CD4-positive, CD25-positive, alpha-beta regulatory T cell (primary cell): ENCODE measurements around the gene AKIRIN2. TPM values are rescaled to one million over a fixed set of nuclear protein-coding genes. Genes with fewer than 3 reads are reported as not detected.
"Not testable (repeated sequence)": the region's sequence is repeated elsewhere in the genome, so short reads cannot be mapped to it uniquely, and the experiment has no call there.

Experiments used
- ATAC-seq, 2 donors: fragments of 150-1000 bp; cut with Tn5 transposase; one replicate each; pipeline ENCODE4 v1.10.0; 2021; ENCODE audit warnings: low read depth in 2 of 2, moderate number of reproducible peaks in 2 of 2, moderate library complexity in 1 of 2
- DNase-seq, 3 donors: peaks; one replicate each; pipeline versions ENCODE4 v3.0.0 to v3.0.0-alpha.2; 2012 to 2022; ENCODE audit warnings: mixed read lengths in 1 of 3
- H3K27ac ChIP-seq: one replicate; pipeline ENCODE4 v1.7.0; 2013; ENCODE audit warnings: mild to moderate bottlenecking, low read length; ENCODE audit not compliant: insufficient read depth, poor library complexity, severe bottlenecking
- H3K27me3 ChIP-seq: one replicate; pipeline ENCODE4 v1.7.0; 2013; ENCODE audit warnings: low read length; ENCODE audit not compliant: control insufficient read depth, insufficient read depth
- H3K36me3 ChIP-seq: one replicate; pipeline ENCODE4 v1.7.0; 2013; ENCODE audit warnings: mild to moderate bottlenecking, low read length, moderate library complexity; ENCODE audit not compliant: control insufficient read depth, insufficient read depth
- H3K4me1 ChIP-seq: 2 replicates; pipeline ENCODE4 v1.7.0; 2013; ENCODE audit warnings: mild to moderate bottlenecking, low read length; ENCODE audit not compliant: insufficient read depth, control insufficient read depth, poor library complexity, severe bottlenecking
- H3K4me3 ChIP-seq: one replicate; pipeline ENCODE4 v1.7.0; 2013; ENCODE audit warnings: low read depth, mild to moderate bottlenecking, low read length, moderate library complexity
- H3K9me3 ChIP-seq, 2 experiments: 1 replicate in 1 of 2; 2 replicates in 1 of 2; pipeline ENCODE4 v1.7.0; 2013; ENCODE audit warnings: low read length in 2 of 2, mild to moderate bottlenecking in 1 of 2, moderate library complexity in 1 of 2; ENCODE audit not compliant: control insufficient read depth in 2 of 2
- H3K27ac Mint-ChIP-seq, 3 donors: one replicate each; pipeline ENCODE4 v1.8.0; 2020 to 2022; ENCODE audit warnings: mild to moderate bottlenecking in 3 of 3, mixed read lengths in 3 of 3, moderate library complexity in 2 of 3
- H3K27me3 Mint-ChIP-seq: one replicate; pipeline ENCODE4 v1.8.0; 2022; ENCODE audit warnings: mild to moderate bottlenecking, mixed read lengths
- H3K36me3 Mint-ChIP-seq: one replicate; pipeline ENCODE4 v1.8.0; 2020; ENCODE audit warnings: mixed read lengths
- H3K4me1 Mint-ChIP-seq, 4 donors: one replicate each; pipeline ENCODE4 v1.8.0; 2020 to 2022; ENCODE audit warnings: mixed read lengths in 4 of 4, mild to moderate bottlenecking in 1 of 4
- H3K4me3 Mint-ChIP-seq, 4 donors: one replicate each; pipeline ENCODE4 v1.8.0; 2020 to 2022; ENCODE audit warnings: mild to moderate bottlenecking in 4 of 4, mixed read lengths in 4 of 4, moderate library complexity in 3 of 4
- H3K9me3 Mint-ChIP-seq, 7 donors: one replicate each; pipeline ENCODE4 v1.8.0; 2020 to 2022; ENCODE audit warnings: mixed read lengths in 7 of 7, mild to moderate bottlenecking in 3 of 7, moderate library complexity in 2 of 7
- polyA plus RNA-seq, 4 donors: library from polyadenylated mRNA; unstranded; fragments of 300-500 nt; fragmentation: Illumina TruSeq; gene quantifications; one replicate each; pipeline ENCODE4 v1.2.3, GENCODE V29; 2021
- total RNA-seq: library from RNA; stranded (reverse); gene quantifications from one replicate; pipeline ENCODE4 v1.2.3, GENCODE V29; 2022

AKIRIN2 gene
- total and polyA plus RNA-seq, 5 donors from 2014 or later: 47.7 to 119 (median 50.3) TPM

- H3K4me3 Mint-ChIP-seq: no peak overlapping the region
- H3K27me3 ChIP-seq: no peaks in the 10 kb centered on the region
- peaks cover 3 to 20% (median 12%) of the 10 kb centered on the region in 4 donors for H3K4me1 Mint-ChIP-seq
- H3K36me3 ChIP-seq: no peaks in the 10 kb centered on the region
- peak in 1 of 3 donors; percentile 44 for DNase-seq
- no peak overlapping the region for H3K4me3 ChIP-seq
- peak; percentile 26 to 28 for ATAC-seq
- peak overlapping the region in 1 of 3 donors; percentile 32 for H3K27ac Mint-ChIP-seq
- peaks cover 6% of the 10 kb centered on the region for H3K4me1 ChIP-seq
- H3K9me3 ChIP-seq: no peaks in the 10 kb centered on the region
- H3K36me3 Mint-ChIP-seq: no peaks in the 10 kb centered on the region
- H3K27me3 Mint-ChIP-seq: no peaks in the 10 kb centered on the region
- H3K9me3 Mint-ChIP-seq: peaks cover 0 to 4% (median 0%) of the 10 kb centered on the region in 7 donors
- no peak overlapping the region for H3K27ac ChIP-seq
These were observed 12.2 kb upstream of the AKIRIN2 start for GRCh38 chr6:87714093-87714842.

- H3K36me3 ChIP-seq, H3K9me3 ChIP-seq, H3K27ac ChIP-seq, H3K4me3 Mint-ChIP-seq, DNase-seq, H3K27me3 Mint-ChIP-seq, H3K4me1 Mint-ChIP-seq, H3K27ac Mint-ChIP-seq, H3K4me3 ChIP-seq, H3K9me3 Mint-ChIP-seq, H3K27me3 ChIP-seq, ATAC-seq, H3K4me1 ChIP-seq, H3K36me3 Mint-ChIP-seq: not testable (repeated sequence)
These were observed 10.7 kb upstream of the AKIRIN2 start for GRCh38 chr6:87712713-87713112.

GRCh38 chr6:87710090-87710489, 8.1 kb upstream of the AKIRIN2 start:
- Histone ChIP-seq H3K36me3 (no peaks in the 10 kb centered on the region), H3K4me1 (peaks cover 7% of the 10 kb centered on the region), H3K27ac (no peak overlapping the region), H3K9me3 (no peaks in the 10 kb centered on the region), H3K27me3 (no peaks in the 10 kb centered on the region), H3K4me3 (no peak overlapping the region)
- H3K27me3 Mint-ChIP-seq: no peaks in the 10 kb centered on the region
- DNase-seq (no peak), ATAC-seq (no peak)
- no peaks in the 10 kb centered on the region for H3K36me3 Mint-ChIP-seq
- no peak overlapping the region for H3K27ac Mint-ChIP-seq
- H3K4me3 Mint-ChIP-seq: peak overlapping the region in 1 of 4 donors; percentile 30
- peaks cover 6 to 25% (median 13%) of the 10 kb centered on the region in 4 donors for H3K4me1 Mint-ChIP-seq
- H3K9me3 Mint-ChIP-seq: peaks cover 0 to 4% (median 0%) of the 10 kb centered on the region in 7 donors

- not testable (repeated sequence) for H3K9me3 Mint-ChIP-seq, H3K9me3 ChIP-seq, DNase-seq, H3K4me1 ChIP-seq, H3K27ac ChIP-seq, H3K36me3 Mint-ChIP-seq, H3K36me3 ChIP-seq, ATAC-seq, H3K27ac Mint-ChIP-seq, H3K27me3 ChIP-seq, H3K4me3 Mint-ChIP-seq, H3K4me3 ChIP-seq, H3K27me3 Mint-ChIP-seq
- H3K4me1 Mint-ChIP-seq: peaks cover 7 to 22% (median 12%) of the 10 kb centered on the region in 4 donors
These were observed 6.8 kb upstream of the AKIRIN2 start for GRCh38 chr6:87708581-87709427.

GRCh38 chr6:87706187-87706966, 4.3 kb upstream of the AKIRIN2 start:
- Mint-ChIP-seq H3K9me3 (peaks cover 0 to 4% (median 0%) of the 10 kb centered on the region in 7 donors), H3K27me3 (no peaks in the 10 kb centered on the region), H3K4me3 (no peak overlapping the region), H3K27ac (peak overlapping the region in 1 of 3 donors; percentile 77), H3K4me1 (peaks cover 12 to 35% (median 22%) of the 10 kb centered on the region in 4 donors), H3K36me3 (no peaks in the 10 kb centered on the region)
- no peaks in the 10 kb centered on the region for H3K27me3 ChIP-seq
- H3K4me1 ChIP-seq: peaks cover 13% of the 10 kb centered on the region
- H3K27ac ChIP-seq: no peak overlapping the region
- DNase-seq (no peak), ATAC-seq (no peak)
- H3K4me3 ChIP-seq: no peak overlapping the region
- H3K9me3 ChIP-seq: no peaks in the 10 kb centered on the region
- no peaks in the 10 kb centered on the region for H3K36me3 ChIP-seq

- H3K27me3 Mint-ChIP-seq: no peaks in the 10 kb centered on the region
- H3K4me1 Mint-ChIP-seq: peaks cover 12 to 35% (median 22%) of the 10 kb centered on the region in 4 donors
- H3K36me3 Mint-ChIP-seq: no peaks in the 10 kb centered on the region
- peak overlapping the region in 3 of 4 donors; percentile 15 to 64 (median 56) for H3K4me3 Mint-ChIP-seq
- H3K9me3 ChIP-seq: no peaks in the 10 kb centered on the region
- H3K27ac ChIP-seq: peak overlapping the region; percentile 64
- peaks cover 0 to 3% (median 0%) of the 10 kb centered on the region in 7 donors for H3K9me3 Mint-ChIP-seq
- H3K4me3 ChIP-seq: peak overlapping the region; percentile 26
- peak; percentile 7 to 25 for ATAC-seq
- peak overlapping the region in 2 of 3 donors; percentile 21 to 77 for H3K27ac Mint-ChIP-seq
- no peaks in the 10 kb centered on the region for H3K36me3 ChIP-seq
- H3K27me3 ChIP-seq: no peaks in the 10 kb centered on the region
- H3K4me1 ChIP-seq: peaks cover 19% of the 10 kb centered on the region
- DNase-seq: peak; percentile 6 to 77 (median 52)
These were observed 3.1 kb upstream of the AKIRIN2 start for GRCh38 chr6:87705070-87705691.

GRCh38 chr6:87703039-87703438, 1.0 kb upstream of the AKIRIN2 start:
- peaks cover 18 to 44% (median 34%) of the 10 kb centered on the region in 4 donors for H3K4me1 Mint-ChIP-seq
- not testable (repeated sequence) for H3K27me3 Mint-ChIP-seq, H3K27me3 ChIP-seq, H3K36me3 ChIP-seq, H3K36me3 Mint-ChIP-seq, ATAC-seq, H3K9me3 ChIP-seq, H3K9me3 Mint-ChIP-seq, DNase-seq
- H3K4me1 ChIP-seq: peaks cover 40% of the 10 kb centered on the region
- H3K4me3 ChIP-seq: peak overlapping the region; percentile 99
- H3K27ac Mint-ChIP-seq: peak overlapping the region; percentile 92 to 98 (median 97)
- H3K27ac ChIP-seq: peak overlapping the region; percentile 95
- H3K4me3 Mint-ChIP-seq: peak overlapping the region; percentile 92 to 99 (median 96)
